ENCODE measurements around the gene AFAP1L1.

Gene AFAP1L1

DNA sequence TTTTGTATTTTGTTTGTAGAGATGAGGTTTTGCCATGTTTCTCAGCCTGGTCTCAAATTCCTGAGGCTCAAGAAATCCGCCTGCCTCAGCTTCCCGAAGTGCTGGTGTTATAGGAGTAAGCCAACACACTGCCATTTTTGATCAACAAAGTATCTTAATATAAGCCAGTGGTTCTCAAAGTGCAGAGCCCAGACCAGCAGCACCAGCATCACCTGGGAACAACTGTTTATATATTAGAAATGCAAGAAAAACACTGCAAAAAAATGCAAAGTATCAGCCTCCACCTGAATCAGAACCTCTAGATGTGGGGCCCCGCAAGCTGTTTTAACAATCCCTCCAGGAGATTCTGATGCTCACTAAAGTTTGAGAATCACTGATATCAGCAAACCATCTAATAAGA lies 101.3 kb downstream of the AFAP1L1 start:
- H3K36me3 ChIP-seq (ENCODE audit: insufficient read depth), result no peaks in the 10 kb centered on the region
- H2AFZ ChIP-seq (ENCODE audit: low read depth), result no peak overlapping the region
- H3K4me3 ChIP-seq (IDR thresholded peaks at IDR 0.05; ENCODE audit: insufficient read depth, low read depth, low read length), result no peak overlapping the region
- H3K79me2 ChIP-seq (ENCODE audit: insufficient read depth, low read depth), result no peaks in the 10 kb centered on the region
- H3K4me2 ChIP-seq, result no peak overlapping the region
- H3K9ac ChIP-seq, result no peak overlapping the region
- H4K20me1 ChIP-seq (ENCODE audit: insufficient read depth), result no peaks in the 10 kb centered on the region
- H3K27me3 ChIP-seq (ENCODE audit: insufficient read depth, low read depth), result no peaks in the 10 kb centered on the region
- H3K27ac ChIP-seq, result no peak overlapping the region
- TF ChIP-seq, protein P1, sequence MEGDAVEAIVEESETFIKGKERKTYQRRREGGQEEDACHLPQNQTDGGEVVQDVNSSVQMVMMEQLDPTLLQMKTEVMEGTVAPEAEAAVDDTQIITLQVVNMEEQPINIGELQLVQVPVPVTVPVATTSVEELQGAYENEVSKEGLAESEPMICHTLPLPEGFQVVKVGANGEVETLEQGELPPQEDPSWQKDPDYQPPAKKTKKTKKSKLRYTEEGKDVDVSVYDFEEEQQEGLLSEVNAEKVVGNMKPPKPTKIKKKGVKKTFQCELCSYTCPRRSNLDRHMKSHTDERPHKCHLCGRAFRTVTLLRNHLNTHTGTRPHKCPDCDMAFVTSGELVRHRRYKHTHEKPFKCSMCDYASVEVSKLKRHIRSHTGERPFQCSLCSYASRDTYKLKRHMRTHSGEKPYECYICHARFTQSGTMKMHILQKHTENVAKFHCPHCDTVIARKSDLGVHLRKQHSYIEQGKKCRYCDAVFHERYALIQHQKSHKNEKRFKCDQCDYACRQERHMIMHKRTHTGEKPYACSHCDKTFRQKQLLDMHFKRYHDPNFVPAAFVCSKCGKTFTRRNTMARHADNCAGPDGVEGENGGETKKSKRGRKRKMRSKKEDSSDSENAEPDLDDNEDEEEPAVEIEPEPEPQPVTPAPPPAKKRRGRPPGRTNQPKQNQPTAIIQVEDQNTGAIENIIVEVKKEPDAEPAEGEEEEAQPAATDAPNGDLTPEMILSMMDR (conservative IDR thresholded peaks at IDR 0.05; ENCODE audit: low read depth, low read length), result no peak
- H3K4me1 ChIP-seq (ENCODE audit: low read depth, poor library complexity, severe bottlenecking), result no peaks in the 10 kb centered on the region

DNA sequence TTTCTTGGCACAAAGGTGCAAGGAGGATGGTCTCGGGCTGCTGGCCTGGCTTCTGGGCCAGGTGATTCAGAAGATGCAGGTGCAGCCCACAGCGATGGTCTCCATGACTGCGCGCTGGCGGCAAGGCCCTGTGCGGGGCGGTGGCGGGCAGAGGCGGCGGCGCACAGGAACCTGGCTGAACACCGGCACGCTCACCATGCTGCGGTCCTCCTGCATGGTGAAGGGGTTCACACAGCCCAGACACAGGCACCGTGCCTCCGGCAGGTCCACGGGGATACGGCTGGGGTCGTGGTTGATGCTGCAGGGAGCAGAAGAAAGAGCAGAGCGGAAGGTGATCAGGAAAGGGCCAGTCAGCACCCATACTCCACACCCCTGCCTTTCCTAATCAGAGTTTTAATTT lies 102.6 kb downstream of the AFAP1L1 start:
- no peak overlapping the region for H3K9ac ChIP-seq
- H3K4me3 ChIP-seq (IDR thresholded peaks at IDR 0.05; ENCODE audit: insufficient read depth, low read depth, low read length), result no peak overlapping the region
- no peaks in the 10 kb centered on the region for H3K36me3 ChIP-seq (ENCODE audit: insufficient read depth)
- no peak overlapping the region for H2AFZ ChIP-seq (ENCODE audit: low read depth)
- TF ChIP-seq, protein P1 (conservative IDR thresholded peaks at IDR 0.05; ENCODE audit: low read depth, low read length), result no peak
- no peaks in the 10 kb centered on the region for H4K20me1 ChIP-seq (ENCODE audit: insufficient read depth)
- H3K27ac ChIP-seq, result no peak overlapping the region
- no peaks in the 10 kb centered on the region for H3K27me3 ChIP-seq (ENCODE audit: insufficient read depth, low read depth)
- no peaks in the 10 kb centered on the region for H3K79me2 ChIP-seq (ENCODE audit: insufficient read depth, low read depth)
- H3K4me1 ChIP-seq (ENCODE audit: low read depth, poor library complexity, severe bottlenecking), result no peaks in the 10 kb centered on the region
- H3K4me2 ChIP-seq, result no peak overlapping the region

DNA sequence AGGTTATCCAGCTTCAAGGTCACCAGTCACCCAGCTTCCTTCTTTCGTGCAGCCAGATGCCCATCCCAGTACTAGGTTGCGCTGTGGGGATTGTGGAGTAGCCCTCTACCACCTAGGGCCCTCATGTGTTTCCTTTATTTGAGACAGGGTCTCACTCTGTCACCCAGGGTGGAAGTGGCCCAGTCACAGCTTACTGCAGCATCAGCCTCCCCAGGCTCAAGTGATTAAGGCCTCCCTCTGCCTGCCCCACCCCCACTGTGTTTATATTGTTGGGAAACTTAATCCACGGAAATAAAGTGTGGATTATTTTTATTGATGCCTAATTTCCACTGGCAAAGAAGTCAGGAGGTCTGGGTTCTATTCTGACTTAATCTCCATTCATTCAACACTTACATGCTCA lies 103.1 kb downstream of the AFAP1L1 start:
- TF ChIP-seq, protein P1 (conservative IDR thresholded peaks at IDR 0.05; ENCODE audit: low read depth, low read length), result no peak
- Histone ChIP-seq H2AFZ (ENCODE audit: low read depth) (no peak overlapping the region), H3K4me2 (no peak overlapping the region), H3K4me3 (IDR thresholded peaks at IDR 0.05; ENCODE audit: insufficient read depth, low read depth, low read length) (no peak overlapping the region), H3K36me3 (ENCODE audit: insufficient read depth) (no peaks in the 10 kb centered on the region), H3K27me3 (ENCODE audit: insufficient read depth, low read depth) (no peaks in the 10 kb centered on the region), H3K27ac (no peak overlapping the region), H3K4me1 (ENCODE audit: low read depth, poor library complexity, severe bottlenecking) (no peaks in the 10 kb centered on the region), H3K79me2 (ENCODE audit: insufficient read depth, low read depth) (no peaks in the 10 kb centered on the region), H3K9ac (no peak overlapping the region), H4K20me1 (ENCODE audit: insufficient read depth) (no peaks in the 10 kb centered on the region)

DNA sequence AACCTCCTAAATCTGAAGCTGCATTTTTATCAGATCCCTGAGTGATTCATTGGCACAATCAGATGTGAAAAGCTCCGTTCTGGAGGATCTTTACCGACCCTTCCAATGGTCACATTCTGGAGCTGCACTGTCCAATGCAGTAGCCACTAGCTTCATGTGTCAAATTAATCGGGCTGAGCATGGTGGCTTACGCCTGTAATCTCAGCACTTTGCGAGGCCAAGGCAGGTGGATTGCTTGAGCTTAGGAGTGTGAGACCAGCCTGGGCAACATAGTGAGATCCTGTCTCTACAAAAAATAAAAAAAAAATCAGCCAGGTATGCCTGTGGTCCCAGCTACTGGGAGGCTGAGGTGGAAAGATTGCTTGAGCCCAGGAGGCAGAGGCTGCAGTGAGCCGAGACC lies 103.8 kb downstream of the AFAP1L1 start:
- Histone ChIP-seq H3K9ac (no peak overlapping the region), H3K4me1 (ENCODE audit: low read depth, poor library complexity, severe bottlenecking) (no peaks in the 10 kb centered on the region), H3K79me2 (ENCODE audit: insufficient read depth, low read depth) (no peaks in the 10 kb centered on the region), H3K4me3 (IDR thresholded peaks at IDR 0.05; ENCODE audit: insufficient read depth, low read depth, low read length) (no peak overlapping the region), H3K36me3 (ENCODE audit: insufficient read depth) (no peaks in the 10 kb centered on the region), H3K27ac (no peak overlapping the region), H3K4me2 (no peak overlapping the region), H2AFZ (ENCODE audit: low read depth) (no peak overlapping the region), H3K27me3 (ENCODE audit: insufficient read depth, low read depth) (no peaks in the 10 kb centered on the region), H4K20me1 (ENCODE audit: insufficient read depth) (no peaks in the 10 kb centered on the region)
- TF ChIP-seq, protein P1 (conservative IDR thresholded peaks at IDR 0.05; ENCODE audit: low read depth, low read length), result no peak
